ENCODE data around the gene SORCS1. TPM values are rescaled to one million over a fixed set of nuclear protein-coding genes. Genes with fewer than 3 reads are reported as not detected.

The SORCS1 gene
- total and polyA plus RNA-seq, 2 donors (not counting 1 experiment from before 2014, with no cell fraction given): under 0.01 to 0.01 TPM

- H3K27me3 ChIP-seq (ENCODE audit: control insufficient read depth, insufficient read depth, low read length): no peaks in the 10 kb centered on the region
- H3K27ac ChIP-seq (ENCODE audit: insufficient read depth, low read length): no peak overlapping the region
- H3K9ac ChIP-seq (ENCODE audit: insufficient read depth, low read length): no peak overlapping the region
- TF ChIP-seq EZH2 (IDR thresholded peaks at IDR 0.05; ENCODE audit: low read length, missing control alignments): no peak
- TF ChIP-seq, protein P1, sequence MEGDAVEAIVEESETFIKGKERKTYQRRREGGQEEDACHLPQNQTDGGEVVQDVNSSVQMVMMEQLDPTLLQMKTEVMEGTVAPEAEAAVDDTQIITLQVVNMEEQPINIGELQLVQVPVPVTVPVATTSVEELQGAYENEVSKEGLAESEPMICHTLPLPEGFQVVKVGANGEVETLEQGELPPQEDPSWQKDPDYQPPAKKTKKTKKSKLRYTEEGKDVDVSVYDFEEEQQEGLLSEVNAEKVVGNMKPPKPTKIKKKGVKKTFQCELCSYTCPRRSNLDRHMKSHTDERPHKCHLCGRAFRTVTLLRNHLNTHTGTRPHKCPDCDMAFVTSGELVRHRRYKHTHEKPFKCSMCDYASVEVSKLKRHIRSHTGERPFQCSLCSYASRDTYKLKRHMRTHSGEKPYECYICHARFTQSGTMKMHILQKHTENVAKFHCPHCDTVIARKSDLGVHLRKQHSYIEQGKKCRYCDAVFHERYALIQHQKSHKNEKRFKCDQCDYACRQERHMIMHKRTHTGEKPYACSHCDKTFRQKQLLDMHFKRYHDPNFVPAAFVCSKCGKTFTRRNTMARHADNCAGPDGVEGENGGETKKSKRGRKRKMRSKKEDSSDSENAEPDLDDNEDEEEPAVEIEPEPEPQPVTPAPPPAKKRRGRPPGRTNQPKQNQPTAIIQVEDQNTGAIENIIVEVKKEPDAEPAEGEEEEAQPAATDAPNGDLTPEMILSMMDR (conservative IDR thresholded peaks at IDR 0.05 in 1 of 2, IDR thresholded peaks at IDR 0.05 in 1 of 2; ENCODE audit: low read depth in 1 of 2, low read length in 2 of 2): no peak
- H3K4me3 ChIP-seq (replicated peaks in 1 of 4; ENCODE audit: control extremely low read depth in 1 of 4, insufficient read depth in 1 of 4, low read depth in 3 of 4, low read length in 4 of 4): no peak overlapping the region
- H4K20me1 ChIP-seq (ENCODE audit: control insufficient read depth, extremely low read depth, insufficient read depth, low read length): no peaks in the 10 kb centered on the region
- no peak overlapping the region for H3K4me2 ChIP-seq (ENCODE audit: extremely low read depth, insufficient read depth, low read length)
- H3K79me2 ChIP-seq (ENCODE audit: control insufficient read depth, insufficient read depth, low read length): no peaks in the 10 kb centered on the region
- no peak for DNase-seq (ENCODE audit: low read depth in 2 of 2)
- no peaks in the 10 kb centered on the region for H3K4me1 ChIP-seq (ENCODE audit: control insufficient read depth, extremely low read depth, insufficient read depth, low read length)
- no peaks in the 10 kb centered on the region for H3K9me3 ChIP-seq (ENCODE audit: control insufficient read depth, insufficient read depth, low read depth, low read length)
- H2AFZ ChIP-seq (ENCODE audit: low read length): no peak overlapping the region
- H3K36me3 ChIP-seq (ENCODE audit: control insufficient read depth, insufficient read depth, low read length): no peaks in the 10 kb centered on the region
These were observed 3.6 kb downstream of the SORCS1 start for GRCh38 chr10:107160866-107161265.

DNA sequence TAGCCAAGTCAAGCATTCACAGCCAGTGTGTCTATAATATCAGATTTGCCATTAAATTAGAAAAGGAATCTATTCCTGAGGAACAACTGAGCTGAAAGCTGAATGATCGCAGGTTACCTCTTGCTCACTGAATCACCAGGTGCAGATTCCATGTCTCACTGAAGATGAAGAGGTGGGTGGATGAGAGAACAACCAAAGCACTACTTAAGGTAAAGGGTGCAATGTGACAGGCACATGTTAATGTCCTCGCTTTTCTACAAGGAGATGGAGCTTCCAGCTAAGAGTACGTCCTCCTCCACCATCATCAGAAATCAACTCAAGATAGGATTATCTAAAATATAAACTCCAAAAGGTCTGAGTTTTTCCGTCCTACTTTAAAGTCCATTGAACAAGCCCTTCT, 4.6 kb downstream of the SORCS1 start:
- H2AFZ ChIP-seq (ENCODE audit: low read length): no peak overlapping the region
- H3K9ac ChIP-seq (ENCODE audit: insufficient read depth, low read length): no peak overlapping the region
- H3K4me2 ChIP-seq (ENCODE audit: extremely low read depth, insufficient read depth, low read length): no peak overlapping the region
- TF ChIP-seq, protein P1 (conservative IDR thresholded peaks at IDR 0.05 in 1 of 2, IDR thresholded peaks at IDR 0.05 in 1 of 2; ENCODE audit: low read depth in 1 of 2, low read length in 2 of 2): no peak
- no peak for TF ChIP-seq EZH2 (IDR thresholded peaks at IDR 0.05; ENCODE audit: low read length, missing control alignments)
- DNase-seq (ENCODE audit: low read depth in 2 of 2): no peak
- H4K20me1 ChIP-seq (ENCODE audit: control insufficient read depth, extremely low read depth, insufficient read depth, low read length): no peaks in the 10 kb centered on the region
- no peaks in the 10 kb centered on the region for H3K36me3 ChIP-seq (ENCODE audit: control insufficient read depth, insufficient read depth, low read length)
- H3K27ac ChIP-seq (ENCODE audit: insufficient read depth, low read length): no peak overlapping the region
- H3K79me2 ChIP-seq (ENCODE audit: control insufficient read depth, insufficient read depth, low read length): no peaks in the 10 kb centered on the region
- H3K9me3 ChIP-seq (ENCODE audit: control insufficient read depth, insufficient read depth, low read depth, low read length): no peaks in the 10 kb centered on the region
- H3K4me1 ChIP-seq (ENCODE audit: control insufficient read depth, extremely low read depth, insufficient read depth, low read length): no peaks in the 10 kb centered on the region
- H3K4me3 ChIP-seq (replicated peaks in 1 of 4; ENCODE audit: control extremely low read depth in 1 of 4, insufficient read depth in 1 of 4, low read depth in 3 of 4, low read length in 4 of 4): no peak overlapping the region
- H3K27me3 ChIP-seq (ENCODE audit: control insufficient read depth, insufficient read depth, low read length): no peaks in the 10 kb centered on the region

DNA sequence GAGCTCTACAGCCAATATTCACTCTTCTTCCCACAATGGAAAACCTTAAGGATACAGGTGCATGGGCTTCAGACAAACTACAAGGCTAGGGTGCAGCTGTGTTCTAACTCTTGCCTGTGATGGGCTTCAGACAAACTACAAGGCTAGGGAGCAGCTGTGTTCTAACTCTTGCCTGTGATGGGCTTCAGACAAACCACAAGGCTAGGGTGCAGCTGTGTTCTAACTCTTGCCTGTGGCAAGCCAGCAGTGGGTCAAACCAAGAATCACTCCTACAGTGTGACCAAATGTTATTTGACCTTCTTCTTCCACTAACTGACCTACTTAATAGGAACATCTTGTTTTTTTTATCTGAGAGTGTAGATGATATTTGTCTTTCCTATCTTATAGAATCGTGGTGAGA, 7.4 kb downstream of the SORCS1 start:
- DNase-seq (ENCODE audit: low read depth in 2 of 2): no peak
- no peak overlapping the region for H3K4me3 ChIP-seq (replicated peaks in 1 of 4; ENCODE audit: control extremely low read depth in 1 of 4, insufficient read depth in 1 of 4, low read depth in 3 of 4, low read length in 4 of 4)

More for the DNA sequence above, 7.4 kb downstream of the SORCS1 start:
- Histone ChIP-seq H4K20me1 (ENCODE audit: control insufficient read depth, extremely low read depth, insufficient read depth, low read length) (no peaks in the 10 kb centered on the region), H3K36me3 (ENCODE audit: control insufficient read depth, insufficient read depth, low read length) (no peaks in the 10 kb centered on the region), H3K9ac (ENCODE audit: insufficient read depth, low read length) (no peak overlapping the region), H3K4me2 (ENCODE audit: extremely low read depth, insufficient read depth, low read length) (no peak overlapping the region), H3K27ac (ENCODE audit: insufficient read depth, low read length) (no peak overlapping the region), H2AFZ (ENCODE audit: low read length) (no peak overlapping the region), H3K9me3 (ENCODE audit: control insufficient read depth, insufficient read depth, low read depth, low read length) (no peaks in the 10 kb centered on the region), H3K4me1 (ENCODE audit: control insufficient read depth, extremely low read depth, insufficient read depth, low read length) (no peaks in the 10 kb centered on the region), H3K27me3 (ENCODE audit: control insufficient read depth, insufficient read depth, low read length) (no peaks in the 10 kb centered on the region), H3K79me2 (ENCODE audit: control insufficient read depth, insufficient read depth, low read length) (no peaks in the 10 kb centered on the region)
- no peak for TF ChIP-seq EZH2 (IDR thresholded peaks at IDR 0.05; ENCODE audit: low read length, missing control alignments)
- TF ChIP-seq, protein P1 (conservative IDR thresholded peaks at IDR 0.05 in 1 of 2, IDR thresholded peaks at IDR 0.05 in 1 of 2; ENCODE audit: low read depth in 1 of 2, low read length in 2 of 2): no peak
